ENCODE results near the gene TRIM8.

Gene TRIM8

GRCh38 chr10:102617041-102617440, 27.2 kb upstream of the TRIM8 start:
- no peak overlapping the region for H3K27ac ChIP-seq (ENCODE audit: low read depth, low read length)
- no peaks in the 10 kb centered on the region for H3K27me3 ChIP-seq (ENCODE audit: control insufficient read depth in 1 of 2, insufficient read depth in 2 of 2, low read length in 2 of 2)
- H3K9me3 ChIP-seq (ENCODE audit: low read length): no peaks in the 10 kb centered on the region
- H3K4me1 ChIP-seq (ENCODE audit: insufficient read depth, low read length): peaks cover 84% of the 10 kb centered on the region
- peaks cover 21% of the 10 kb centered on the region for H3K36me3 ChIP-seq (ENCODE audit: insufficient read depth, low read length)
- no peak overlapping the region for H3K9ac ChIP-seq (ENCODE audit: low read length)
- H3K4me3 ChIP-seq (ENCODE audit: low read depth in 1 of 2, low read length in 2 of 2): no peak overlapping the region

- no peak overlapping the region for H3K9ac ChIP-seq (ENCODE audit: low read length)
- no peaks in the 10 kb centered on the region for H3K9me3 ChIP-seq (ENCODE audit: low read length)
- H3K27ac ChIP-seq (ENCODE audit: low read depth, low read length): peak overlapping the region; percentile 81
- peaks cover 21% of the 10 kb centered on the region for H3K36me3 ChIP-seq (ENCODE audit: insufficient read depth, low read length)
- peaks cover 78% of the 10 kb centered on the region for H3K4me1 ChIP-seq (ENCODE audit: insufficient read depth, low read length)
- no peaks in the 10 kb centered on the region for H3K27me3 ChIP-seq (ENCODE audit: control insufficient read depth in 1 of 2, insufficient read depth in 2 of 2, low read length in 2 of 2)
- no peak overlapping the region for H3K4me3 ChIP-seq (ENCODE audit: low read depth in 1 of 2, low read length in 2 of 2)
Measured at GRCh38 chr10:102617816-102618215, 26.5 kb upstream of the TRIM8 start.

DNA sequence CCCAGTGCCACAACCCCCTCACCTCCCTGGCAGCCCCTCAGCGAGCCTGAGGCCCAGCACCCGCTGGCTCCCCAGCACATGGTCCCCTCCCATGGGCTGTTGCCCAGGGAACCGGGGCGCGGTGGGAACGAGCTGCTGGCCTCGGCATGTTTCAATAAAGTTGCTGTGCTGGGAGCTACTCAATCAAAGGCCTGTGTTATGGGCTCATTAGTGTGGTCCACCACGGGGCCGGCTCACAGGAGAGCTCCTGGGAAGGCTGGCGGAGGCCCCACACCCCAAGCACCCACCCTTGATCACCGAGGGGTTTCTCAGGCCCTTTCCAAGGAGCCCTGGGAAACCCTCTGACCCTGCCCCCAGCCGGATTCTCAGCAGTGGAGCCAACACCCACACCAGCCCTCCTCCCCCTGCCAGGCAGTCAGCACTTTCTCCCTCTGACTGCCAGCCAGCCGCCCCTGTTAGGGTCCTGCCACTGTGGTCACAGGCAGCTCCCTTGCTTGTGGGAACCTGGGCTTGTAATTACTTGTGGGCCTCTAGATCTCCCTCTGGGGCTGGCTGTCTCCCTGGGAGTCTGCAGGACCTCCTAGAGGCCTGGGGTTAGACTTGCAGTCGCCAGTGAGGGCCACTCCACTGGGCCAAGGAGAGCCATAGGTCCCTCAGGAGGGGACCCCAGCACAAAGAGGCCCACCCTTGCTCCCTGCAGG, 24.8 kb upstream of the TRIM8 start:
- peaks cover 66% of the 10 kb centered on the region for H3K4me1 ChIP-seq (ENCODE audit: insufficient read depth, low read length)
- H3K27me3 ChIP-seq (ENCODE audit: control insufficient read depth in 1 of 2, insufficient read depth in 2 of 2, low read length in 2 of 2): no peaks in the 10 kb centered on the region
- no peak overlapping the region for H3K4me3 ChIP-seq (ENCODE audit: low read depth in 1 of 2, low read length in 2 of 2)
- H3K9ac ChIP-seq (ENCODE audit: low read length): peak overlapping the region; percentile 35
- H3K27ac ChIP-seq (ENCODE audit: low read depth, low read length): peak overlapping the region; percentile 81
- peaks cover 21% of the 10 kb centered on the region for H3K36me3 ChIP-seq (ENCODE audit: insufficient read depth, low read length)
- no peaks in the 10 kb centered on the region for H3K9me3 ChIP-seq (ENCODE audit: low read length)

DNA sequence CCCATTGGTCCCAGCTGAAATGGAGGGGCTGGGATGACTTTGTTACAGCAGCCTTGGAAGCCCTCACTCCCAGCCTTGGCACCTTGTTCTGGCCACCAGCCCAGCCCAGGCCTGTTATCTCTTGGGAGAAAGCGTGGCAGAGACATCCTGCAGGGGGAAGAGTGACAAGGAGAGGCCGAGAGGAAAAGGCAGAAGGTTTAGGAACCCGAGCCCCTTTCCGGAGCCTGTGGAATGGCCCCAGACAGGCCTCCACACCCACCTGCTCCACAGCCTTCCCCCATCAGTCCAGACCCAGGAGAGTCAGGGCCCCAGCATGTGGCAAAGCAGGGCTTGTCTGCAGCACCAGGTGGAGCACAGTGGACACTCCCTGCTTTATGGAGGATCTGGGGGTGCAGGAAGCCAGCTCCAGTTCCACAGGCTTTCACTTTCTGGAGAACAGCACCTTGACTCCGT, 24.1 kb upstream of the TRIM8 start:
- H3K4me1 ChIP-seq (ENCODE audit: insufficient read depth, low read length): peaks cover 67% of the 10 kb centered on the region
- no peaks in the 10 kb centered on the region for H3K27me3 ChIP-seq (ENCODE audit: control insufficient read depth in 1 of 2, insufficient read depth in 2 of 2, low read length in 2 of 2)
- peaks cover 21% of the 10 kb centered on the region for H3K36me3 ChIP-seq (ENCODE audit: insufficient read depth, low read length)
- no peak overlapping the region for H3K4me3 ChIP-seq (ENCODE audit: low read depth in 1 of 2, low read length in 2 of 2)
- no peaks in the 10 kb centered on the region for H3K9me3 ChIP-seq (ENCODE audit: low read length)
- no peak overlapping the region for H3K9ac ChIP-seq (ENCODE audit: low read length)
- peak overlapping the region; percentile 81 for H3K27ac ChIP-seq (ENCODE audit: low read depth, low read length)

GRCh38 chr10:102620591-102621442, 23.5 kb upstream of the TRIM8 start:
- no peaks in the 10 kb centered on the region for H3K9me3 ChIP-seq (ENCODE audit: low read length)
- no peak overlapping the region for H3K9ac ChIP-seq (ENCODE audit: low read length)
- no peaks in the 10 kb centered on the region for H3K27me3 ChIP-seq (ENCODE audit: control insufficient read depth in 1 of 2, insufficient read depth in 2 of 2, low read length in 2 of 2)
- H3K36me3 ChIP-seq (ENCODE audit: insufficient read depth, low read length): peaks cover 21% of the 10 kb centered on the region
- H3K4me1 ChIP-seq (ENCODE audit: insufficient read depth, low read length): peaks cover 68% of the 10 kb centered on the region
- no peak overlapping the region for H3K4me3 ChIP-seq (ENCODE audit: low read depth in 1 of 2, low read length in 2 of 2)
- H3K27ac ChIP-seq (ENCODE audit: low read depth, low read length): peak overlapping the region; percentile 81

- Histone ChIP-seq H3K27ac (ENCODE audit: low read depth, low read length) (peak overlapping the region; percentile 81), H3K9me3 (ENCODE audit: low read length) (no peaks in the 10 kb centered on the region), H3K4me3 (ENCODE audit: low read depth in 1 of 2, low read length in 2 of 2) (no peak overlapping the region), H3K4me1 (ENCODE audit: insufficient read depth, low read length) (peaks cover 70% of the 10 kb centered on the region), H3K36me3 (ENCODE audit: insufficient read depth, low read length) (peaks cover 17% of the 10 kb centered on the region), H3K9ac (ENCODE audit: low read length) (no peak overlapping the region), H3K27me3 (ENCODE audit: control insufficient read depth in 1 of 2, insufficient read depth in 2 of 2, low read length in 2 of 2) (no peaks in the 10 kb centered on the region)
Measured at GRCh38 chr10:102621443-102622325, 22.6 kb upstream of the TRIM8 start.

DNA sequence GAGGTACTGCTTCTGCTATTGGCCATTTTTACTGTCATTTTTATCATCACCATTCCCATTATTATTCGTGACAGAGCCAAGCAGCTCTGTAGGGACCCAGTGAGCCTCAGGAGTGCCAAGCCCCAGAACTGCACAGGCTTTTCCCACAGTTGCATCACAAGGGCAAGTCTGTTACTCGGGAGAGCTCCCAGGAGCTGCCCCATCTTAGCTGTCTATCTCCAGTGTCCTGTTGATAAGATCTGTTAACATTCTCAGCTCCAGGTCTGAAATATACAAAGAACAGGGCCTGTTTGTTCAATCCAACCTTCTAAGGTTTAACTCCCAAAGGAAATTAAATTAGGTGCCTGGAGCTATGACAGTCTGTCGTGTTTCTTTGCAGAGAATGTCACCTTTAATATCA, 20.2 kb upstream of the TRIM8 start:
- Histone ChIP-seq H3K27ac (ENCODE audit: low read depth, low read length) (no peak overlapping the region), H3K27me3 (ENCODE audit: control insufficient read depth in 1 of 2, insufficient read depth in 2 of 2, low read length in 2 of 2) (no peaks in the 10 kb centered on the region), H3K9ac (ENCODE audit: low read length) (no peak overlapping the region), H3K9me3 (ENCODE audit: low read length) (no peaks in the 10 kb centered on the region), H3K4me1 (ENCODE audit: insufficient read depth, low read length) (peaks cover 77% of the 10 kb centered on the region), H3K4me3 (ENCODE audit: low read depth in 1 of 2, low read length in 2 of 2) (no peak overlapping the region), H3K36me3 (ENCODE audit: insufficient read depth, low read length) (no peaks in the 10 kb centered on the region)

DNA sequence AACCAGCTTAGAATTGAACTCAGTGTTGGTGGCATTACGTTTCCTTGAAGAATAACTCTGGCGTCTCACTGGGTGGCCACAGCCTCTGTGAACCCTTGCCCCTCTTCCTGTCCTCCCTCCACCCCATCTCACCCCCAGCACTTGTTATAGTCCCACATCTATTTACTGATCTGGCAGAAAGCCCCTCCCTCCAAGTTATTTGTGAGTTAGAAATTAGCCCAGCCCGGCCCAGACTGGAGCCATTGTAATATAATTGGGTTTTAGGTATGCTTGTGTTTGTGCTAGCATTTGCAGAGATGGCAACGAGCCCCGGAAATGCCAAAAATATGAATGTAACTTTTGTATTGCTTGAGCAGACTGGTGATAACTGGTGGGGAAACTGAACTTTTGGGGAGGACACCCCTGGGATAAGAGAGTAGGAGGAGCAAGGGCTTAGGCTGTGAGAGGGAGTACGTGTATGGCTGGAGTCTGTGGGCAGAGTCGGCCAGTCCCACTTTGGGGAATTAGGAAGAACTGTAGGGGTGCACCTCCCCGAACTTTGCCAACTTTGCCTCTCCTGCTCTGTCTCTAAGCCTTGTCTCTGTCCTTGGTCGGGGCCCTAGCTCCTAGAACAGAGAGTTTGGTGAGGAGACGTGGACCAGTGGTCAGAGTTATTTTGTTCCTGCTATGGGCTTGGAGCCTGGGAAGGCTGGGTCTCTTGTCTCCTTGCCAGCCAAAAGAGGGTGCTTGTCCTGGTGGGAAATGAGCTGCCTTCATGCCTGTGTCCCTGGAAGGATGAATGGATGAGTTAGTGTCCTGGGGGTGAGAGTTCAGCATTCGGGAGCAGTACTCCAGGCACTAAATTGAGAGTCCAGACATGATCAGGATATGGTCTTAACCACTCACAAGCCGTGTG, 19.3 kb upstream of the TRIM8 start:
- H3K27ac ChIP-seq (ENCODE audit: low read depth, low read length): peak overlapping the region; percentile 95
- H3K36me3 ChIP-seq (ENCODE audit: insufficient read depth, low read length): no peaks in the 10 kb centered on the region
- no peak overlapping the region for H3K9ac ChIP-seq (ENCODE audit: low read length)
- H3K27me3 ChIP-seq (ENCODE audit: control insufficient read depth in 1 of 2, insufficient read depth in 2 of 2, low read length in 2 of 2): no peaks in the 10 kb centered on the region
- no peaks in the 10 kb centered on the region for H3K9me3 ChIP-seq (ENCODE audit: low read length)
- H3K4me1 ChIP-seq (ENCODE audit: insufficient read depth, low read length): peaks cover 77% of the 10 kb centered on the region
- no peak overlapping the region for H3K4me3 ChIP-seq (ENCODE audit: low read depth in 1 of 2, low read length in 2 of 2)

- H3K9ac ChIP-seq (ENCODE audit: low read length): peak overlapping the region; percentile 30
- peaks cover 77% of the 10 kb centered on the region for H3K4me1 ChIP-seq (ENCODE audit: insufficient read depth, low read length)
- H3K9me3 ChIP-seq (ENCODE audit: low read length): no peaks in the 10 kb centered on the region
- H3K4me3 ChIP-seq (ENCODE audit: low read depth in 1 of 2, low read length in 2 of 2): no peak overlapping the region
- H3K36me3 ChIP-seq (ENCODE audit: insufficient read depth, low read length): no peaks in the 10 kb centered on the region
- H3K27ac ChIP-seq (ENCODE audit: low read depth, low read length): peak overlapping the region; percentile 95
- H3K27me3 ChIP-seq (ENCODE audit: control insufficient read depth in 1 of 2, insufficient read depth in 2 of 2, low read length in 2 of 2): no peaks in the 10 kb centered on the region
Measured at GRCh38 chr10:102626026-102626685, 18.1 kb upstream of the TRIM8 start.

DNA sequence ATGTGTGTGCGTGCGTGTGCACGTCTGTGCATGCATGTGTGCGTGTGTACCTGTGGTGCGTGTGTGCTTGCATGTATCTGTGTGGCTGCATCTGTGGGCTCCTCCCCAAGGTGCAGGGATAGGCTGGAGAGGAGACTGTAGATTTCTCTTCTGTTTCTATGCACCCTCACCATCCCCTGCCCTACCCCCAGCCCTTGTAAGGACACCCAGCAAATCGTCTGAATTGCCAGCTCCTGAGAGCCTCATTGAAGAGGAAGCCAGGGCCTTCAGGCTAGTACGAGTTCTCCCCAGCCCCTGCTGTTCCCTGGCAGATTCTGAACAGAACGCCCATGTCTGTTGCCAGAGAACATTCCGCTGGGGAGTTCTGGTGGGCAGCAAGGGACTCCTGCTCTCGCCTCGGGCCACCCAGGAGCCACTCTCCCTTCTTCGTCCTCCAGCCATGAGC, 17.0 kb upstream of the TRIM8 start:
- Histone ChIP-seq H3K4me1 (ENCODE audit: insufficient read depth, low read length) (peaks cover 78% of the 10 kb centered on the region), H3K27me3 (ENCODE audit: control insufficient read depth in 1 of 2, insufficient read depth in 2 of 2, low read length in 2 of 2) (no peaks in the 10 kb centered on the region), H3K36me3 (ENCODE audit: insufficient read depth, low read length) (no peaks in the 10 kb centered on the region), H3K9ac (ENCODE audit: low read length) (peak overlapping the region; percentile 83), H3K27ac (ENCODE audit: low read depth, low read length) (peak overlapping the region; percentile 95), H3K4me3 (ENCODE audit: low read depth in 1 of 2, low read length in 2 of 2) (peak overlapping the region in 1 of 2 donors; percentile 8), H3K9me3 (ENCODE audit: low read length) (no peaks in the 10 kb centered on the region)
